Measurements from ENCODE around the gene C19orf25.

DNA sequence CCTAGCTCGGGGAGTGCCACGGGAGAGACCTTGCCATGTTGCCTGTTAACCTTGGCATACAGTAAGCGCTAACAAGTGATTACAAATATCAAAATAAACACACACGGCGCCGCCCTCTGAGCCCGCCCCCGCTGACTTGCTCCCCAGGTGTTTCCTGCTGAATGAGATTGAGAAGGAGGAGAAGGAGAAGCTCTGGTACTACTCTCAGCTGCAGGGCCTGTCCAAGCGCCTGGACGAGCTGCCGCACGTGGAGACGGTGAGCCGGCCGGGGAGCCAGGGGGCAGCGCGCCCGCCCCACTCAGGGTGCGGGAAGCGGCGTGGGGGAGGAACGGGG is 24.0 kb downstream of the C19orf25 start:
- TF ChIP-seq, protein P1, sequence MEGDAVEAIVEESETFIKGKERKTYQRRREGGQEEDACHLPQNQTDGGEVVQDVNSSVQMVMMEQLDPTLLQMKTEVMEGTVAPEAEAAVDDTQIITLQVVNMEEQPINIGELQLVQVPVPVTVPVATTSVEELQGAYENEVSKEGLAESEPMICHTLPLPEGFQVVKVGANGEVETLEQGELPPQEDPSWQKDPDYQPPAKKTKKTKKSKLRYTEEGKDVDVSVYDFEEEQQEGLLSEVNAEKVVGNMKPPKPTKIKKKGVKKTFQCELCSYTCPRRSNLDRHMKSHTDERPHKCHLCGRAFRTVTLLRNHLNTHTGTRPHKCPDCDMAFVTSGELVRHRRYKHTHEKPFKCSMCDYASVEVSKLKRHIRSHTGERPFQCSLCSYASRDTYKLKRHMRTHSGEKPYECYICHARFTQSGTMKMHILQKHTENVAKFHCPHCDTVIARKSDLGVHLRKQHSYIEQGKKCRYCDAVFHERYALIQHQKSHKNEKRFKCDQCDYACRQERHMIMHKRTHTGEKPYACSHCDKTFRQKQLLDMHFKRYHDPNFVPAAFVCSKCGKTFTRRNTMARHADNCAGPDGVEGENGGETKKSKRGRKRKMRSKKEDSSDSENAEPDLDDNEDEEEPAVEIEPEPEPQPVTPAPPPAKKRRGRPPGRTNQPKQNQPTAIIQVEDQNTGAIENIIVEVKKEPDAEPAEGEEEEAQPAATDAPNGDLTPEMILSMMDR (IDR thresholded peaks at IDR 0.05; ENCODE audit: insufficient read depth, low read length): no peak
- TF ChIP-seq POLR2AphosphoS5 (IDR thresholded peaks at IDR 0.05; ENCODE audit: low read depth) (no peak), SPI1 (IDR thresholded peaks at IDR 0.05; ENCODE audit: borderline replicate concordance, low read depth) (no peak)
